ENCODE data around the gene KAT8. TPM values are rescaled to one million over a fixed set of nuclear protein-coding genes. Genes with fewer than 3 reads are reported as not detected.

The KAT8 gene
- total and polyA plus RNA-seq, 2 of the 13 experiments (the other 11 are each of a cell fraction or from before 2014, with no cell fraction given): 79.0 to 84.2 TPM

- no peak for TF ChIP-seq ZNF549 (CRISPR knock-in tag; IDR thresholded peaks at IDR 0.05)
- TF ChIP-seq ZNF333 (CRISPR knock-in tag; IDR thresholded peaks at IDR 0.05; ENCODE audit: borderline replicate concordance): no peak
- 0 out of 4 replicates have a peak, but pooled peaks of 1 of the 2 experiments have one; percentile 19 for TF ChIP-seq HMGXB4 (CRISPR knock-in tag; IDR thresholded peaks at IDR 0.05; ENCODE audit: borderline replicate concordance in 1 of 2, low read depth in 1 of 2)
- TF ChIP-seq CEBPB (IDR thresholded peaks at IDR 0.05; ENCODE audit: borderline replicate concordance, low read depth, low read length): no peak
- no peak for TF ChIP-seq ZC3H13 (CRISPR knock-in tag; IDR thresholded peaks at IDR 0.05)
- no peak for TF ChIP-seq FOXA1 (IDR thresholded peaks at IDR 0.05)
- TF ChIP-seq FOXA1 (CRISPR knock-in tag; IDR thresholded peaks at IDR 0.05): no peak
- TF ChIP-seq, protein P1, sequence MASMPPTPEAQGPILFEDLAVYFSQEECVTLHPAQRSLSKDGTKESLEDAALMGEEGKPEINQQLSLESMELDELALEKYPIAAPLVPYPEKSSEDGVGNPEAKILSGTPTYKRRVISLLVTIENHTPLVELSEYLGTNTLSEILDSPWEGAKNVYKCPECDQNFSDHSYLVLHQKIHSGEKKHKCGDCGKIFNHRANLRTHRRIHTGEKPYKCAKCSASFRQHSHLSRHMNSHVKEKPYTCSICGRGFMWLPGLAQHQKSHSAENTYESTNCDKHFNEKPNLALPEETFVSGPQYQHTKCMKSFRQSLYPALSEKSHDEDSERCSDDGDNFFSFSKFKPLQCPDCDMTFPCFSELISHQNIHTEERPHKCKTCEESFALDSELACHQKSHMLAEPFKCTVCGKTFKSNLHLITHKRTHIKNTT (CRISPR knock-in tag; IDR thresholded peaks at IDR 0.05): no peak
- no peak for TF ChIP-seq HNRNPH1 (optimal IDR thresholded peaks at IDR 0.05; ENCODE audit: low read depth, low read length)
- TF ChIP-seq, protein P2, sequence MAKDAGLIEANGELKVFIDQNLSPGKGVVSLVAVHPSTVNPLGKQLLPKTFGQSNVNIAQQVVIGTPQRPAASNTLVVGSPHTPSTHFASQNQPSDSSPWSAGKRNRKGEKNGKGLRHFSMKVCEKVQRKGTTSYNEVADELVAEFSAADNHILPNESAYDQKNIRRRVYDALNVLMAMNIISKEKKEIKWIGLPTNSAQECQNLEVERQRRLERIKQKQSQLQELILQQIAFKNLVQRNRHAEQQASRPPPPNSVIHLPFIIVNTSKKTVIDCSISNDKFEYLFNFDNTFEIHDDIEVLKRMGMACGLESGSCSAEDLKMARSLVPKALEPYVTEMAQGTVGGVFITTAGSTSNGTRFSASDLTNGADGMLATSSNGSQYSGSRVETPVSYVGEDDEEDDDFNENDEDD (CRISPR knock-in tag; IDR thresholded peaks at IDR 0.05; ENCODE audit: borderline replicate concordance): 0 out of 2 replicates have a peak, but pooled peaks have one; percentile 34
- no peak for TF ChIP-seq KAT8 (CRISPR knock-in tag; IDR thresholded peaks at IDR 0.05)
- no peak; the same call in 1 of the 2 replicates for TF ChIP-seq ZNF335 (CRISPR knock-in tag; IDR thresholded peaks at IDR 0.05)
- TF ChIP-seq, protein P3, sequence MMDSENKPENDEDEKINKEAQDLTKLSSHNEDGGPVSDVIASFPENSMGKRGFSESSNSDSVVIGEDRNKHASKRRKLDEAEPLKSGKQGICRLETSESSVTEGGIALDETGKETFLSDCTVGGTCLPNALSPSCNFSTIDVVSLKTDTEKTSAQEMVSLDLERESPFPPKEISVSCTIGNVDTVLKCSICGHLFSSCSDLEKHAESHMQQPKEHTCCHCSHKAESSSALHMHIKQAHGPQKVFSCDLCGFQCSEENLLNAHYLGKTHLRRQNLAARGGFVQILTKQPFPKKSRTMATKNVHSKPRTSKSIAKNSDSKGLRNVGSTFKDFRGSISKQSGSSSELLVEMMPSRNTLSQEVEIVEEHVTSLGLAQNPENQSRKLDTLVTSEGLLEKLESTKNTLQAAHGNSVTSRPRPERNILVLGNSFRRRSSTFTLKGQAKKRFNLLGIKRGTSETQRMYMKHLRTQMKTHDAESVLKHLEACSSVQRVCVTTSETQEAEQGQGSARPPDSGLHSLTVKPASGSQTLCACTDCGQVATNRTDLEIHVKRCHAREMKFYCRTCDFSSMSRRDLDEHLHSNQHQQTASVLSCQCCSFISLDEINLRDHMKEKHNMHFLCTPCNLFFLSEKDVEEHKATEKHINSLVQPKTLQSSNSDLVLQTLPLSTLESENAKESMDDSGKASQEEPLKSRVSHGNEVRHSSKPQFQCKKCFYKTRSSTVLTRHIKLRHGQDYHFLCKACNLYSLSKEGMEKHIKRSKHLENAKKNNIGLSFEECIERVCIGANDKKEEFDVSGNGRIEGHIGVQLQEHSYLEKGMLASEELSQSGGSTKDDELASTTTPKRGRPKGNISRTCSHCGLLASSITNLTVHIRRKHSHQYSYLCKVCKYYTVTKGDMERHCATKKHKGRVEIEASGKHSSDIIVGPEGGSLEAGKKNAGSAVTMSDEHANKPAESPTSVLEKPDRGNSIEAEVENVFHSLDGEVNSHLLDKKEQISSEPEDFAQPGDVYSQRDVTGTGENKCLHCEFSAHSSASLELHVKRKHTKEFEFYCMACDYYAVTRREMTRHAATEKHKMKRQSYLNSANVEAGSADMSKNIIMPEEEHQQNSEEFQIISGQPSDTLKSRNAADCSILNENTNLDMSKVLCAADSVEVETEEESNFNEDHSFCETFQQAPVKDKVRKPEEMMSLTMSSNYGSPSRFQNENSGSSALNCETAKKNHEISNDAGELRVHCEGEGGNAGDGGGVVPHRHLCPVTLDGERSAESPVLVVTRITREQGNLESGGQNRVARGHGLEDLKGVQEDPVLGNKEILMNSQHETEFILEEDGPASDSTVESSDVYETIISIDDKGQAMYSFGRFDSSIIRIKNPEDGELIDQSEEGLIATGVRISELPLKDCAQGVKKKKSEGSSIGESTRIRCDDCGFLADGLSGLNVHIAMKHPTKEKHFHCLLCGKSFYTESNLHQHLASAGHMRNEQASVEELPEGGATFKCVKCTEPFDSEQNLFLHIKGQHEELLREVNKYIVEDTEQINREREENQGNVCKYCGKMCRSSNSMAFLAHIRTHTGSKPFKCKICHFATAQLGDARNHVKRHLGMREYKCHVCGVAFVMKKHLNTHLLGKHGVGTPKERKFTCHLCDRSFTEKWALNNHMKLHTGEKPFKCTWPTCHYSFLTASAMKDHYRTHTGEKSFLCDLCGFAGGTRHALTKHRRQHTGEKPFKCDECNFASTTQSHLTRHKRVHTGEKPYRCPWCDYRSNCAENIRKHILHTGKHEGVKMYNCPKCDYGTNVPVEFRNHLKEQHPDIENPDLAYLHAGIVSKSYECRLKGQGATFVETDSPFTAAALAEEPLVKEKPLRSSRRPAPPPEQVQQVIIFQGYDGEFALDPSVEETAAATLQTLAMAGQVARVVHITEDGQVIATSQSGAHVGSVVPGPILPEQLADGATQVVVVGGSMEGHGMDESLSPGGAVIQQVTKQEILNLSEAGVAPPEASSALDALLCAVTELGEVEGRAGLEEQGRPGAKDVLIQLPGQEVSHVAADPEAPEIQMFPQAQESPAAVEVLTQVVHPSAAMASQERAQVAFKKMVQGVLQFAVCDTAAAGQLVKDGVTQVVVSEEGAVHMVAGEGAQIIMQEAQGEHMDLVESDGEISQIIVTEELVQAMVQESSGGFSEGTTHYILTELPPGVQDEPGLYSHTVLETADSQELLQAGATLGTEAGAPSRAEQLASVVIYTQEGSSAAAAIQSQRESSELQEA (CRISPR knock-in tag; IDR thresholded peaks at IDR 0.05; ENCODE audit: not compliant biosample characterization): no peak
- no peak for TF ChIP-seq PAF1 (CRISPR knock-in tag; IDR thresholded peaks at IDR 0.05)
- no peak for TF ChIP-seq ZNF432 (CRISPR knock-in tag; IDR thresholded peaks at IDR 0.05; ENCODE audit: borderline replicate concordance)
- no peak for TF ChIP-seq SOX6 (IDR thresholded peaks at IDR 0.05)
- TF ChIP-seq SOX6 (CRISPR knock-in tag; IDR thresholded peaks at IDR 0.05): peak; percentile 71
- no peak for TF ChIP-seq KDM3A (CRISPR knock-in tag; IDR thresholded peaks at IDR 0.05; ENCODE audit: low read depth)
- TF ChIP-seq ZNF598 (CRISPR knock-in tag; IDR thresholded peaks at IDR 0.05; ENCODE audit: borderline replicate concordance): no peak
These were observed 24.2 kb upstream of the KAT8 start (continued) for GRCh38 chr16:31093132-31093703.

All from HepG2 (cell line).